ENCODE measurements around the gene SULF2.

- no peak for TF ChIP-seq REST (IDR thresholded peaks at IDR 0.05; ENCODE audit: insufficient replicate concordance, low read depth)
- no peak for TF ChIP-seq GABPA (IDR thresholded peaks at IDR 0.05; ENCODE audit: low read depth)
- TF ChIP-seq CTCF (IDR thresholded peaks at IDR 0.05; ENCODE audit: insufficient read depth, low read length) = no peak
Observed at GRCh38 chr20:47744803-47745202, 40.5 kb downstream of the SULF2 start.
